Left ventricle myocardium inferior (tissue), 1 donor: ENCODE results near the gene CGREF1. TPM values are rescaled to one million over a fixed set of nuclear protein-coding genes. Genes with fewer than 3 reads are reported as not detected.

ENCODE experiments used
- DNase-seq: peaks from one replicate; pipeline ENCODE4 v3.0.0-alpha.2; 2020
- H3K27ac ChIP-seq: fragments of 200-600 bp; replicated peaks from 2 replicates; pipeline ENCODE4 v1.8.0; 2021
- H3K27me3 ChIP-seq: fragments of 200-600 bp; 2 replicates; pipeline ENCODE4 v1.8.0; 2021; ENCODE audit warnings: low read depth
- H3K36me3 ChIP-seq: fragments of 200-600 bp; 2 replicates; pipeline ENCODE4 v1.8.0; 2021
- H3K4me1 ChIP-seq: fragments of 200-600 bp; 2 replicates; pipeline ENCODE4 v1.8.0; 2021
- H3K4me3 ChIP-seq: fragments of 200-600 bp; 2 replicates; pipeline ENCODE4 v1.8.0; 2021; ENCODE audit warnings: mild to moderate bottlenecking, moderate library complexity
- H3K9me3 ChIP-seq: fragments of 200-600 bp; replicated peaks from 2 replicates; pipeline ENCODE4 v1.8.0; 2021
- CTCF ChIP-seq: fragments of 200-600 bp; IDR thresholded peaks from 2 replicates; pipeline ENCODE4 v1.8.0; 2021; ENCODE audit warnings: antibody characterized with exemption, mild to moderate bottlenecking, borderline replicate concordance
- intact Hi-C: fragments of 100-400 bp; cut with micrococcal nuclease; formaldehyde crosslinking; loops from one replicate; pipeline ENCODE4 v1.11.0; 2022
- total RNA-seq: library from RNA; stranded (reverse); fragmentation: NEBNext Ultra II Directional; extraction: Animal tissue kit (Norgen Biotek cat#: 25700); gene quantifications from one replicate; pipeline ENCODE4 v1.2.1, GENCODE V29; 2021
- donor health status: DM: no; HTN: yes; CAD: no; lungs with severe emphysema.

CGREF1 gene
- total RNA-seq, 1 donor from 2014 or later = 0.80 TPM

- Histone ChIP-seq H3K27me3 (peaks cover 26% of the 10 kb centered on the region), H3K4me1 (no peaks in the 10 kb centered on the region), H3K4me3 (no peak overlapping the region), H3K27ac (no peak overlapping the region), H3K36me3 (no peaks in the 10 kb centered on the region), H3K9me3 (no peaks in the 10 kb centered on the region)
- no peak for DNase-seq
- no peak for TF ChIP-seq CTCF
- intact Hi-C loops = no loop called here
Measured at GRCh38 chr2:27150639-27151230, 31.8 kb upstream of the CGREF1 start.

- intact Hi-C loops = no loop called here
- no peak for DNase-seq
- no peaks in the 10 kb centered on the region for H3K36me3 ChIP-seq
- H3K4me3 ChIP-seq = no peak overlapping the region
- no peak for TF ChIP-seq CTCF
- H3K9me3 ChIP-seq = no peaks in the 10 kb centered on the region
- H3K4me1 ChIP-seq = no peaks in the 10 kb centered on the region
- H3K27me3 ChIP-seq = peaks cover 26% of the 10 kb centered on the region
- no peak overlapping the region for H3K27ac ChIP-seq
Measured at GRCh38 chr2:27149570-27150405, 30.9 kb upstream of the CGREF1 start.

GRCh38 chr2:27148801-27149439, 30.0 kb upstream of the CGREF1 start, which contains the start of gene TCF23:
Gene TCF23 (plus strand): TSS chr2:27149004. CDS start chr2:27149134, 130 bp downstream.
- Histone ChIP-seq H3K36me3 (no peaks in the 10 kb centered on the region), H3K9me3 (no peaks in the 10 kb centered on the region), H3K4me1 (no peaks in the 10 kb centered on the region), H3K4me3 (no peak within 1 kb of the TSS), H3K27ac (no peak within 1 kb of the TSS), H3K27me3 (peaks cover 26% of the 10 kb centered on the region)
- intact Hi-C loops = no loop called here
- DNase-seq = no peak
- TF ChIP-seq CTCF = no peak

- no peaks in the 10 kb centered on the region for H3K9me3 ChIP-seq
- intact Hi-C loops = no loop called here
- no peak overlapping the region for H3K4me3 ChIP-seq
- no peak for TF ChIP-seq CTCF
- H3K4me1 ChIP-seq = no peaks in the 10 kb centered on the region
- peaks cover 26% of the 10 kb centered on the region for H3K27me3 ChIP-seq
- no peak overlapping the region for H3K27ac ChIP-seq
- DNase-seq = no peak
- no peaks in the 10 kb centered on the region for H3K36me3 ChIP-seq
Measured at GRCh38 chr2:27147935-27148334, 29.0 kb upstream of the CGREF1 start.

- Histone ChIP-seq H3K36me3 (no peaks in the 10 kb centered on the region), H3K27ac (no peak overlapping the region), H3K27me3 (peaks cover 24% of the 10 kb centered on the region), H3K4me3 (no peak overlapping the region), H3K4me1 (no peaks in the 10 kb centered on the region), H3K9me3 (no peaks in the 10 kb centered on the region)
- TF ChIP-seq CTCF = no peak
- intact Hi-C loops = no loop called here
- DNase-seq = no peak
Measured at GRCh38 chr2:27145682-27146081, 26.8 kb upstream of the CGREF1 start.
